HG02870 (cell line): ENCODE measurements around the gene CSF1R.
A peak's percentile ranks its signal among the peaks of the same experiment; 100 is the strongest.

Experiments
- ATAC-seq: cut with Tn5 transposase; IDR thresholded peaks from one replicate; pipeline ENCODE4 v1.9.1; 2021; ENCODE audit warnings: mild to moderate bottlenecking, moderate library complexity; ENCODE audit not compliant: unreplicated experiment

The CSF1R gene

DNA sequence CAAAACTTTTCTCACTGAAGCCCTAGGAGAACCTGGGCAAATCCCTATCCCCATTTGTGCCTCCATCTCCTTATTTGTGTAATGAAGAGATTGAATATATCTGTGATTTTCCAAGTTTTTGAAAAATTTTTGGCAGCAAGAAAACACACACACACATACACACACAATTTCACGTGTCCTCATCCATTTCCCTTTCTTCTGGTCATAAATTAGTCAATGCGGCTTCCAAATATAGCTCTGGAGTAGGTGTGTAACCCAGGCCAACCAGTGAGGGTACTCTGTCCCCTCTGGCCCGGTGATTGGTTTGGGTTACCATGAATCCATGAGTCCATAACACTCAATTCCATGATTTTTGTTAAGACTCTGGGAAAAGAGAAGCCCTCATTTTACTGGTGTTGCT, 12.7 kb downstream of the CSF1R start:
- ATAC-seq, result no peak

DNA sequence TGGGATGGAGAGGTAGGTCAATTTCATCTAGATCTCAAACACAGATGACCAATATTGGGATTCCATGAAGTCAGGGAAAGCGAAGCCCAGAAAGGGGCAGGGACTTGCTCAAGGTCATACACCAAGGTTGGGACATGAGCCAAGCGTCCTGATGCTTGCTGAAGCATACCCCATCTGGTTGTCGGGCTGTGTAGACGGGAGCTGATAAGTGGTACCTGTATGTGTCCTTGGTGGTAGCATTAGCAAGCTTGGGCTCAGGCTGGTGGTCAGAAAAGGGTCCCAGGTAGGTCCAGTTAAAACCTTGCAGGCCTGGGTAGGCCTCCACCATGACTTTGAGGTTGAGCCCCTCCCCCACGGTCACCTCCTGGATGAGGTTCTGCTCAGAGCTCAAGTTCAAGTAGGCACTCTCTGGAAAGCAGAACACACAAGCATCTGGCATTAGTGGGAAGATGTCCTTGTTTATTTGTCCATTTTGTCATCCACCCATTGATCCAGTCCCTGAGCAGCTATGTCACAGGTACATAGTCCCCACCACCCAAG, 13.2 kb downstream of the CSF1R start:
- ATAC-seq, result no peak

DNA sequence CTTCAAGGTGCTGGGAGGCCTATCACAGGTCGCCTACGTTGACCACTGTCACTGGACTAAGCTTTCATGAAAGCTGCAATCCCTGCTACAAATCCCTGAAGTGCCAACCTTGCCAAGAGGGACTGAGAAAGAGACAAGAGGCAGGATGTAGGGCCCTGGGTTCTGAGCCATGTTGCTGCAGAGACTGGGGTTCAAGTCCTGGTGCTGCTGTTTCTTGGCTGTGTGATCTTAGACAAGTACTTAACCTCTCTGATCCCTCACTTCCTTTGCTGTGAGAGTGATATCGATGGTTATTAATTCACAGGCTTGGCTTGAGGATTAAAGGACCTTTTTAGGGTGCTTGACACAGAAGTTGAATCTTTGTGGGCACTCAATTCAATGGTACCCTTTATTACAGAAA, 15.5 kb downstream of the CSF1R start:
- no peak for ATAC-seq

DNA sequence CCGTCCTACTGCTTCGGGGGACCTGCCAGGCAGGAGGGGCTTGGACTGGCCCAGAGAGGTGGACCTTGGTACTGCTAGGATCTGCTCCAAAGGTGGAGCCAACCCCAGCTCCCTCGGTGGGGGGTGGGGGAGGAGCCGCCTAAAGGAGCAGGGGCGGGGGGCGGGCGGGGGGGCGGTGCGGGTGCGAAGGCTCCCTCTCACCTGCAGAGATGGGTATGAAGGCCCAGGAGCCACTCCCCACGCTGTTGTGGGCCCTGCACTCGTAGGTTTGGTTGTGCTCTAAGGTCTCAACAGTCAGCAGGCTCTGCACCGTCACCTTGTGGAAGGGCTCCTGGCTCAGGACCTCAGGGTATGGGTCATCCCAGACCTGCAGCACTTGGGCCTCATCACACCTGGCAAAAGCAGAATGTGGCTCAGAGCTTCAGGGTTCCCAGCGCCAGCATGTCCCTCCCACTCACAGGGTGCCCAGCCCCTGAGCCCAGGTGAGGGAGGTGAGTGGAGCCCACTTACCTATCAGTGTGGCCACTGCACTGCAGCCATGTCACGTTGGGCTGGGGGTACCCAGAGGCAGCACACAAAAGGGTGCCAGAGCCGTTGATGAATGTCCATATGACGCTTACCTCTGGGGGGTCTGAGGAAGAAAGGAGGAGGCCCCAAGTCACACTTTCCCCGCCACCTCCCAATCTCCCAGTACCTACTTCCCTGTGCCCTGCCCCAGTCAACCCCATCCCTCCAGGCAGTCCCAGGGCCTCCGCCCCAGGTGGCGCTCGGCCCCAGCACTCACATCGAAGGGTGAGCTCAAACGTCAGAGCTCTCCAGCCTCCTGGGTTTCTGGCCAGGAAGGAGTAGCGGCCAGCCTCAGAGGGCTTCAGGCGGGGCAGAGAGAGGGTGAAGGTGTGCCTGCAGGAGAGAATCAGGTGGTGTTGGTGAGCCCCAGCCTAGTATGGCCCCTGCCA, 16.4 kb downstream of the CSF1R start:
- ATAC-seq, result no peak

DNA sequence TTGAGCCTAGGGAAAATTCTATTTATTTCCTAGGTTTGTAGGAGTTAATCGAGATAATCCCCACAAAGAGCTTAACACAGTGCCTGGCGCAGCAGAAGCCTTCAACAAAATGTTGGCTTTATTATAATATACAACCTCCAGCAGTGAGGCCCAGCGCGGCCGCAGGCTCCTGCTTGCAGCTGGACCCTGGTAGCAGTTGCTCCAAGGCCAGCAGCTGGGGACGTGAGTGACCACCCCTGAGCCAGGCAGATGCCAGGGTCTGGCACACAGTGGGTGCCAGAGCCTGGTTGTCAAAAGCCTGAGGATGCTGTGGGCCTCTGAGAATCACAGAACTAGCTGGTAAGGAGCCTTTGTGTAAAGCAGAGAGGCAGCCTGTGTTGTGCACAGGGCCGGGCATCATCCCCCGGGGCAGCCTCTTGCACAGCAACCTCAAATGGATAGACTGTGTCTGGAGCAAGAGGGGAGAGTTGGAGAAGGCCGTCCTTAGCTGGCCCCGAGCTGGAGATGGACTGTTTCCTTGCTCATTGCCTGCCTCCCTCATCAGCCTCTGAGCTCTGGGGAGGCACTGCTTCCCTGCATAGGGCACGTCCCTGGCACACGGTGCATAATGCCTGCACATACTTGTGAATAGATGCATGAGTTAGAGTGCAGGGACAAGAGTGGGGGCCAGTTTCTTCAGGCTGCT, 17.3 kb downstream of the CSF1R start:
- no peak for ATAC-seq

DNA sequence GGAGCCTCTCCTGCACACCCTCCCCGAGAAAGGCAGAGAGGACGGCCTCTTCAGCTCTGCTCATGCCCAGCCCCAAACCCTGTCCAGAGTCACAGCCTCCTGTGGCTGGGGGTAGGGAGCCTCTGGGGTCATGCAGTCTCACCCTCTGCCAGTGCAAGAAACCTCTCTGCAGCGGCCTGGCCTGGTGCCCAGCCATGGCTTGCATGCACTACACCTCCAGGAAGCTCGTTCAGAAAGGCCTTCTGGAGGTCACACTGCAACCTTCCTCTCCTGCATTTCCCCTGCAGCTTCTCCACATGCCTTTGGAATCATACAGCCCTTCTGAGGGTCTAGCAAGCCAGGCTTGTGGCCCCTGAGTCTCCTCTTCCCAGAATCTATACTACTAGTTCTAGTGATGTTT, 17.9 kb downstream of the CSF1R start:
- ATAC-seq, result no peak

DNA sequence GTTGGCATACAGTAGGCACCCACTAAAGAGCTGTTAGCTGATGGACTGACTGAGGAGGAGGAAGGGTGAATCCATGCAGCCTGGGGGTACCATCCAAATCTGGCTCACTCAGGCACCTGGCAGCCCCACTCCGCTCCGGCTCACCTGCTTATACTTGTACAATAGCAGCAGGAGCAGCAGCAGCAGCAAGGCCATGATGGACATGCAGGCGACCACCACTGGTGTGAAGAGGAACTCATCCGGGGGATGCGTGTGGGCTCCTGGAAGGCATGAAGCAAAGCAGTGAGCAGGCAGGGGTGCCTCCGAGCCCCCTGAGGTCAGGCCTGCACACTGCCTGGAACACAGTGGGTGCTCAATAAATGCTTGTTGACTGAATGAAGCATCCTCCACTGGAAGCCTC, 18.3 kb downstream of the CSF1R start:
- no peak for ATAC-seq

DNA sequence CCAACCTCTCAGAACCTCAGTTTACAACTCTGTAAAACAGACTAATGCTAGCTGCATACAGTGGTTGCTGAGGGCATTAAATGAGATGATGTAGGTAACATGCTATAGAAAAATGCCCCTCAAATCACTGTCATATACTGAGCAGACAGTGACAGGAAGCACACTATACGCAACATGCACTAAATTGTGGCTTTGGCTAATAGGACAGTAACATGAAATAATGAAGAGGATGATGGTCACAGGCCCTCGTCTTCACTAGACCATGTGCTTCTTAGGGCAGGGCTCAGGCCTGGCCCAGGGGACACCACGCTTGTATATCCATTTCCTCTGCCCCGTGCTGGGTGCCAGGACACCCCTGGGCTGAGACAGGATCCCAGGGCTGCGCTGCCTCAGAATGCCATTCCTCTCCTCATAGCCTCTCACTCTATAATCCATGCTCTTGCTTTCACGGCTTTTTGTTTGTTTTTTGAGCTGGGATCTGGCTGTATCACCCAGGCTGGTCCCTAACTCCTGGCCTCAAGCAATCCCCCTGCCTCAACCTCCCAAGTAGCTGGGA, 18.9 kb downstream of the CSF1R start:
- peak; percentile 11 for ATAC-seq

DNA sequence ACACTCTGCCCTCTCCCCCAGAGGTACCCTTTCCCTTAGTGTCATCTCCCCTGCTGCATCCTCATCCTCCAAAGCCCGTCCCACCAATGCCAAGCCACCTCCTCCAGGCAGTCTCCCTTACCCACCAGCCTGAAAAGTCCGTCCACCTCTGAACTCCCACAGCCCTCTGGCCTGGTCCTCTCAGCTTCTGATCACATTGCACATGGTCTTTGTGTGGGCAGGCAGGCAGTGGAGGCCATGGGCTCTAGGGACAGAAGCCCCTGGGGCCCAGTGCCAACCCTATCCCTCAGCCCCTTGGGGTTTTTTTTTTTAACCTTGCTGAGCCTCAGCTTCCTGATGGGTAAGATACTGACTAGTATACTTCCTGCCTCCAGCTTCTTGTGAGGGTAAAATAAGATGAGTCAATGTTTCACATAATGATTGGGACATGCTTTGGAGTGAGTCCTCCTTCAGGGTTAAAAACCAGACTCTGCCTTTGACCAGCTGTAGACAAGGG, 19.4 kb downstream of the CSF1R start:
- peak; percentile 47 for ATAC-seq

DNA sequence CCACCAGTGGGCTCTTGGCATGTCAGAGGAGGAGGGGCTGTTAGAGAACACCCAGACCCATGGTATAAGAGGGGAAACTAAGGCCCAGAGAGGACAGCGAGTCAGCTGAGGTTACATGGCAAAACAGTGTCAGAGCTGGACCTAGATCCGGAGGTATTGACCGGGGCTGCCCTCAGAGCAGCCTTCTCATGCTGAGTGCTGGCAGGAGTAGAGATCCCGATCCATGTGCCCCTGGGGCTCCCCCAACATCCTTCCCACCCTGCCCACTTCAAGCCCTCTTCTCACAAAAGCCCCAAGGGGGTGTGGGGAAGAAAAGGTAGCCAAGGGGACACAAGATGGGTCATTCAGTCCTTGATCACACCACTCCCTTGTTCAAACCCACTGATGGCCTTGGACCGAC, 19.9 kb downstream of the CSF1R start:
- ATAC-seq, result no peak

DNA sequence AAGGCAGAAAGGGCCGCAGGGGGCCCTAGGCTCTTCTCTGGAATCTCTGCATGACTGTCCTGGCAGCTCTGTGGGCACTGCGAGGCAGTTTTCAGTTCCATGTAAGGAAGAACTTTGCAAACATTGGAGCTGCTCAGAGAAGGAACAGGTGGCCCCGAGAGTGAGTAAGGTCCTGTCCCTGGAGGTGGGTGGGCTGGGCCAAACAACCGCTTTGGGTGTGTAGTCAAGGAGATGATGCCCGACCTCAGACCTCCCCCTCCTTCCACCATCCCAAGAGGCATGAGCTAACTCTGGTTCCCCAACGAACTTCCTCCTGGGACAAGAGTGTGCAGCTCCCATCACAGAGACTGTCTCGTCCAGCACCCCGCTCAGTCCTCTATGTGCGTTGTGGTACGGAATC, 20.5 kb downstream of the CSF1R start:
- no peak for ATAC-seq

DNA sequence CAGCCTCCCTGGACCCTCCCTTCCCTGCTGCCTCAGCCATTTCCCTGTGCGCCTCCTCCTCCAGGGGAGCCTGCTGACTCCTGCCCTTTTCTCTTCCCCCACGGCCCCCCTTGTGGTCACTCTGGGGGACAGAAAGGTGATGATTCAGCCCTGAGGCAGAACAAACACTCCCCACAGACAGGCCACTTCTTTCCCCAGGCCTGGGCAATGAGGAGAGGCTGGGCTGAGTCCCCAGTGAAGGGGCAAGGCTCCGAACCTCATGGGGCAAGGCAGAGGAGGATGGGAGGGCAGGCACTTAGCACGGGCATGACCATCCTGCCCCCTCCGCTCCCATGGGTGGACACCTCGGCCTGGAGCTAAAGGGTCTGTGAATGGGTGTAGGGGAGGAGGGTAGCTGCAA, 21.0 kb downstream of the CSF1R start:
- no peak for ATAC-seq

DNA sequence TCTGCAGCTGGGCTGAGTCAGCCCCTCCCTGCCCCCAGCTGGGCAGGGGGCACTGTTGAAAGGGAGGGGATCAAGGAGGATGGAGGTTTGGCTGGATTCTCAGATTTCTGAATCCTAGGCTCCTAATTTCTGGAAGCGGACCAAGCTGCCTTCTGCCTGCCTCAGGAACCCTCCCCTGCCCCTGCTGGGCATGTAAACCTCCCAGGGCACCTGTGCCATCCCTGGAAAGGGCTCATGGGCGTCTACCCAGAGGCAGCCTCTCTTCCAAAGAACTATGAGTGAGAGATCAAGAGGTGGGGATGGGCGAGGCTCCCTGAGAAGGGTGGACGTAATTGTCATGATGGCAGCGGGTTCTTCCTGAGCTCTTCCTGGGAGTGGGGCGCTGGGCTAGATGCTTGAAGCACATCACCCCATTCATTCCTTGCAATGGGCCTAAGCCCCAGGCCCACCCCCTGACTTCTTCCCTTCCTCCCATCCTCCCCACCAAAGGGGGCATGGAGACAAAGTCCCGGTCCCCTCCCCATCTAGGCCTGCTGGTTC, 21.6 kb downstream of the CSF1R start:
- ATAC-seq, result no peak

DNA sequence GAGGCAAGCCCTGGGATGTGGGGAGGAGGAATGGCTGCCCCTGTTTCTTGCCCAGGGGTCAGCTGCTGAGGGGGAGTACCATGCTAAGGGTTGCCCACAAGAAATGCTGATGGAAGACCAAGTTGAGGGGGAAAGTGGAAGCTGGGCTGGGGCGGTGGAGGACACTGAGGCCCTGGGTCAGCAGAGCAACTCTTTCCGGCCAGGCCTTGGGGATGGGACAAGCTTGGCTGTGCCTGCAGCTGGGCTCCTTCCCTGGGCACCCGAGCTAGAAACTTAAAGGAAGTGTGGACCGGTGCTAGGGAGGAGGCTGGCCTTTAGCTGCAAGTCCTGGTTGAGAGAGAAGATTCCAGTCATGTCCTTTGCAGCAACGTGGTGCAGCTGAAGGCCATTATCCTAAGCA, 22.7 kb downstream of the CSF1R start:
- ATAC-seq, result no peak

DNA sequence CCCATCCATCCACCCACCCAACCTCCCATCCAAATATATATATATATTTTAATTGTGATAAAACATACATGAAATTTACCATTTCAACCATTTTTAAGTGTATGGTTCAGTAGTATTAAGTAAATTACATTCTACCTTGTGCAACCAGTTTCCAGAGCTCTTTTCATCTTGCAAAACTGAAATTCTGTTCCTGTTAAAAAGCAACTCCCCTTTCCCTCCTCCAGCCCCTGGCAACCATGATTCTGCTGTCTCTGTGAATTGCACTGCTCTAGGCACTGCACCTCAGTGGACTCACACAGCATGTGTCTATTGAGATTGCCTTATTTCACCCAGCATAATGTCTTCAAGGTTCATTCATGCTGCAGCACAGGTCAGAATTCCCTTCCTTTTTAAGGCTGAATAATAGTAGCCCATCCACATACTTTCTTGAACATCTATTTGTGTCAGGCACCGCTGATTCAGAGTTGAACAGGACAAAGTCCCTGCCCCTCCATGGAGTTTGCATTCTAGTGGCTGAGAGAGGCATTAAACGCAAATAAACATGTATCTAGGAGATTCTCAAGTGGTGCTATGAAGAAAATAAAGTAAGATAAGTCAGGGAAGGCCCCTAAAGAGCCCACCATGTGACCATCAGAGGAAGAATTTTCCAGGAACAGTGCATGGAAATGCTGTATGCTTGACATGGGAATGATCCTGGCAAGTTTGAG, 24.0 kb downstream of the CSF1R start:
- no peak for ATAC-seq

DNA sequence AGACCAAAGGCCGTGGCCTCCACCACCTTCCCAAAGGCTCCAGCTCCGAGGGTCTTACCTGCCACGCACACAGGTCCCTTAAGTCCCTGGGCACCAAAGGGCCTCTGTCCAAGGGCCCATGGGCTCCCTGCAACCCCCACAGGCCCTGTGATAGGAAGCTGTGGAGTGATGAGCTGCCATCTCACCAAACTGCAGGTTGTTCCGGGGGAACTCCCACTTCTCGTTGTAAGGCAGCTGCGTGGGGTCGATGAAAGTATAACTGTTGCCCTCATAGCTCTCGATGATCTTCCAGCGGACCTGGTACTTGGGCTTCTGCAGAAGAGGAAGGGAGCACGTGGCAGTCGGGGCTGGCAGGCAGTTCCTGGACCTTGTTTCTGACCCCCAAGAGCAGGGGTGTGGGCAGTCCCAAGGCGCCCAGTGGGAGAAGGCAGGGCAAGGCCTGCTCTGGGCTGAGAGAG, 24.8 kb downstream of the CSF1R start:
- ATAC-seq, result no peak

DNA sequence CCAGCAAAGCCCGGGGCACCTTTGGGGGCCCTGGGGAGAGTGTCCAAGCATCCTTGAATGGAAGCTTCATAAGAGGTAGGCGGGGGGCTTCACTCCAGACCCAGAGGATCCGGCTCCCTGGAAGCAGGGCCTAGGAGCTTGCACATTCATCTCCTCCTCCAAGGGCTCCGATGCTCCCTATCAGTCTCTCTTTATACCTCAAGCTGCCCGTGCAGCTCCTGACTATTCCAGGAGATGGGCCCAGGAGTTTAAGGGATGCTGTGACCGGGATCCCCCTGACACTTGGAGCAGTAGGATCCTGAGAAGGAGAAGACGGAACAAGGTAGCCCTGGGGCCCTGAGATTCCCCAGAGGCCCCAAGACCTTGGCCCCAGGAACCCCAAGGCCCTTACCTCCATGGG, 25.9 kb downstream of the CSF1R start:
- no peak for ATAC-seq

DNA sequence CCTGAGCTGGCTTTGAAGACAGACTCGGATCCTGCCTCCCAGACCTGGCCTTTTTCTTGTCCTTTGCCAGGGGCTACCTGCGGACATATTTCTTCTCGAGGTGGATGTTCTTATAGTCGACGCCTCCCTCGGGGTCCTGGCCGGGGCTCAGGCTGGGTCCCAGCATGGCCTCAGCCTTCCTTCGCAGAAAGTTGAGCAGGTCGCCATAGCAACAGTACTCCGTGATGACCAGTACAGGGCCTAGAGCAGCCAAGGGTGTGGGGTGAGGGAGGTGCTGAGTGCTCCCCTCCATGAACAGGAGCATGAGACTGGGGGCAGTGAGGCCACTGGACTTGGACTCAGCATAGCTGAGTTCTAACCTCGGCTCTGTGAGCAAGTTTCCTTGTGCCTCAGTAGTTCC, 26.7 kb downstream of the CSF1R start:
- no peak for ATAC-seq

DNA sequence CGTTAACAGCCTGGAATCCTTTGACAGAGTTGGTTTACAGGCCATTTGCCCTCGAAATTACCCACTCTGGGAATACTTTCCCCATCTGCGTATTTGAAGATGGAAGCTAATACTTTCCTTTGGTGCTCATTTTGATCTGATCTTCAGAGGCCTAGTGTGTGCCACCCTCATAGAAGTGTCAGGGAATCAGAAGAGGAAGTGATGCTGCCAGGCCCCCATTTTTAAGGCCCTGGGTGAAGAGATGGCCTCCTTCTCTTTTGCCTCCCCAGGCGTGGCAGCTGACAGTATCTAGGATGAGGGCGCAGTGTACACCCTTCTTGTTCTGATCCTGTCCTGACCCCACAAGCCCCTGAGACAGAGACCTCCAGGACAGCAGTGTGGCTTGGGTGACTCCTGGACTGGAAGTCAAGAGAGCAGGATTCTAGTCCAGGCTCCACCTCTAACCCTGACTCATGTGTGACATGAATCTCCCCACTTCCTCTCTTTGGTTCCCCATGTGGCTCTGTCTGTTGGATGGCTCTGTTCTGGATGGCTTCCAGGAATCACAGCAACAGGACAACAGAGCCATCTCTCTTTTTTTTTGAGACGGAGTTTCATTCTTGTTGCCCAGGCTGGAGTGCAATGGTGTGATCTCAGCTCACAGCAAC, 27.8 kb downstream of the CSF1R start:
- ATAC-seq, result no peak

DNA sequence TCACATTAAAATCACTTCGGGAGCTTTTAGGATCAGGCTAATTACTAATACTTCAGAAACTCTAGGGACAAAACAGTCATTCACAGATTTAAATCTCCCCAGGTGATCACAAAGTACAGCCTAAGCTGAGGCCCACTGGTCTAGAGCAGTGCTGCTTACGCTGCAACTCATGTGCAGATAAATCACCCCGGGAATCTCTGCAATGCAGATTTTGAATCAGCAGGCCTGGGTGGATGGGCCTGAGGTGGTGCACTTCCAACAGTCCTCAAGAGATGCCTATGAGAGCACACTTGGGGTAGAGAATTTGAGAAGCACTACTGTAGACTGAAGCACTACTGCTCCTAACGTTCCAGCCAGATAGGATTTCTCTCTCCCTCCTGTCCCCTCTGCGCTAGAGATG, 28.4 kb downstream of the CSF1R start:
- no peak for ATAC-seq
